ENCODE measurements around the gene TRPV4.

Gene TRPV4

DNA sequence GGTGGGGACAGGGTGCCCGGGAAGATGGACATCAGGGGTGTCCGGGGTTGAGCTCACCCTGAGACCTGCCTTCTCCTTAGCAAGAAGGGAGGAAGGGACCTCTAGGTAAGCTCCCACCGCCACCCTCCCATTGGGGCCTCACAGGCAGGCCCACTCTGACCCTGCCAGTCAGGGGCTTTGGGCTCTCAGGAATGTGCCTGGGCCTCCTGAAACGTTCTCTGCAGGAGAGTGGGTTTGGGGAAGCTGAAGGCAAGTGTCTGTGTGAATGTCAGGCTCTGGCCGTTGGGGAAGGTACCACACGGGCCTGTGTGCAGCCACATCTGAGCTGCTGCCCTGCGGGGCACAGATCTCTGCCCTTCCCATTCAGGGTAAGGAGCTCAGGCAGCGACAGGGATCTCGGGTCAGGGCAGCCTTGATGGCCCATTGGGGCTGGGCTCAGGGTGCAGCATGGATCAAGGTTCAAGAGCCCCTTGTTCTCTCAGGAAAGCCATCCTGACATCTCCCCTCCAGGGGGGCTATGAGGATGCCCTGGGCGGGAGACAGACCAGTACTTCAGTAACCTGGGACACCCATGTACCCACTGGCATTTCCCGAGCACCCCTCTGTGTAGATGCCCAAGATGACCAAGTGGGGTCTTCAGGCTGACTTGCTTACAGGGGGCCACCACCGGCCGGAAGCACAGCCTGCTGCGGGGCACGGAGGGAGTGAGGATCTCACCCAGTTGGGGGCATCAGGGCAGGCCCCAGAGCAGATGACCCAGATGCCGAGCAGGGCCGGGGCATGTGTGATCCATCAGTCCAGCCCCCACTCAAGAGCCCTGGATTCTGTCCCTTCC lies 89.9 kb downstream of the TRPV4 start:
- no peaks in the 10 kb centered on the region for H3K9me3 ChIP-seq (ENCODE audit: insufficient read depth, low read length, severe bottlenecking)
- H3K9ac ChIP-seq (ENCODE audit: low read depth, low read length): no peak overlapping the region
- no peaks in the 10 kb centered on the region for H3K36me3 ChIP-seq (ENCODE audit: insufficient read depth, low read length)
- no peaks in the 10 kb centered on the region for H3K79me2 ChIP-seq (ENCODE audit: insufficient read depth, low read length)
- TF ChIP-seq EZH2 (IDR thresholded peaks at IDR 0.05; ENCODE audit: borderline replicate concordance, low read depth, low read length, severe bottlenecking): no peak
- TF ChIP-seq CTCF (IDR thresholded peaks at IDR 0.05; ENCODE audit: borderline replicate concordance, extremely low read depth, low read length, poor library complexity, severe bottlenecking): no peak
- no peak overlapping the region for H2AFZ ChIP-seq (ENCODE audit: low read depth, low read length)
- H3K4me3 ChIP-seq (ENCODE audit: low read depth in 1 of 2, low read length in 2 of 2): no peak overlapping the region
- no peak overlapping the region for H3K4me2 ChIP-seq (ENCODE audit: insufficient read depth, low read length)
- H4K20me1 ChIP-seq (ENCODE audit: insufficient read depth, low read length): peaks cover 4% of the 10 kb centered on the region; the same call in 1 of the 2 replicates
- no peak overlapping the region for H3K27ac ChIP-seq (ENCODE audit: low read length)
- ATAC-seq (ENCODE audit: insufficient read depth, low read depth) (no peak), DNase-seq (no peak)
- no peaks in the 10 kb centered on the region for H3K27me3 ChIP-seq (ENCODE audit: insufficient read depth, low read length, poor library complexity)
- no peaks in the 10 kb centered on the region for H3K4me1 ChIP-seq (ENCODE audit: insufficient read depth, low read length)

DNA sequence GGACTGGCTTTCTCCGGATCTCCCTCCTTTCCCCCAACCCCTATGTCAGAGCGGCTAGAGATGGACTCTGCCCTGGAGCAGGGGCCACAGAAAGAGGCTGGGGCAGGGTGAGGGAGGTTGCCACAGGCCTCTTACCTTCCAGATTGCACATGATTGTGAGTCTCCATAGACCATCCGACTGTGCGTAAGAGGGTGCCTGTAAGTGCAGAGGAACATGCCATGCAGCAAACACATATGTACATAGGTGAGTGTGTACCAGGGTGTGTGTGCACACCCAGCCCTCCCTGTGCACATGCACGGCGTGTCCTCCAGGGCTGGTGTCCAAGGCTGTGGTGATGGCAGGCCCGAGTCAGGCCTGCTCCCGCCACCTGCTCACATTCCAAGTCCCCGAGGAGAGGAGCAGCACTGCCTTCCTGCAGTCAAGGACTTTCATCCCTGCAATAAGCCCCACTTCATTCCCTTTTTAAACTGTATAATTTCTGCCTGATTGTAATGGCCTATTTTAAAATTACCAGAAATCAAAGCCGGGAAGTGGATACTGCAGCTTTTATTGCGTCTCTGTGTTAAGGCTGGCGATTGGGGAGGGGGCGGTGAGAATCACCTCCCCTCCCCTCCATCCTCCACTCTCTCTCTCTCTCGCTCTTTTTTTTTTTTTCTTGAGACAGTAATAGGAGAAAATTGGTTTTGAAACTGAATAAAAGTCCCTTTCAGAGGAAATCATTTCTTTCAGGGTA lies 91.1 kb downstream of the TRPV4 start:
- no peak for DNase-seq
- Histone ChIP-seq H3K36me3 (ENCODE audit: insufficient read depth, low read length) (no peaks in the 10 kb centered on the region), H3K4me1 (ENCODE audit: insufficient read depth, low read length) (no peaks in the 10 kb centered on the region), H3K9me3 (ENCODE audit: insufficient read depth, low read length, severe bottlenecking) (no peaks in the 10 kb centered on the region), H3K27me3 (ENCODE audit: insufficient read depth, low read length, poor library complexity) (no peaks in the 10 kb centered on the region), H2AFZ (ENCODE audit: low read depth, low read length) (no peak overlapping the region), H3K4me2 (ENCODE audit: insufficient read depth, low read length) (no peak overlapping the region), H4K20me1 (ENCODE audit: insufficient read depth, low read length) (peaks cover 4% of the 10 kb centered on the region; the same call in 1 of the 2 replicates), H3K27ac (ENCODE audit: low read length) (no peak overlapping the region), H3K4me3 (ENCODE audit: low read depth in 1 of 2, low read length in 2 of 2) (no peak overlapping the region), H3K79me2 (ENCODE audit: insufficient read depth, low read length) (no peaks in the 10 kb centered on the region), H3K9ac (ENCODE audit: low read depth, low read length) (no peak overlapping the region)
- TF ChIP-seq EZH2 (IDR thresholded peaks at IDR 0.05; ENCODE audit: borderline replicate concordance, low read depth, low read length, severe bottlenecking) (no peak), CTCF (IDR thresholded peaks at IDR 0.05; ENCODE audit: borderline replicate concordance, extremely low read depth, low read length, poor library complexity, severe bottlenecking) (no peak)
- no peak for ATAC-seq (ENCODE audit: insufficient read depth, low read depth)

DNA sequence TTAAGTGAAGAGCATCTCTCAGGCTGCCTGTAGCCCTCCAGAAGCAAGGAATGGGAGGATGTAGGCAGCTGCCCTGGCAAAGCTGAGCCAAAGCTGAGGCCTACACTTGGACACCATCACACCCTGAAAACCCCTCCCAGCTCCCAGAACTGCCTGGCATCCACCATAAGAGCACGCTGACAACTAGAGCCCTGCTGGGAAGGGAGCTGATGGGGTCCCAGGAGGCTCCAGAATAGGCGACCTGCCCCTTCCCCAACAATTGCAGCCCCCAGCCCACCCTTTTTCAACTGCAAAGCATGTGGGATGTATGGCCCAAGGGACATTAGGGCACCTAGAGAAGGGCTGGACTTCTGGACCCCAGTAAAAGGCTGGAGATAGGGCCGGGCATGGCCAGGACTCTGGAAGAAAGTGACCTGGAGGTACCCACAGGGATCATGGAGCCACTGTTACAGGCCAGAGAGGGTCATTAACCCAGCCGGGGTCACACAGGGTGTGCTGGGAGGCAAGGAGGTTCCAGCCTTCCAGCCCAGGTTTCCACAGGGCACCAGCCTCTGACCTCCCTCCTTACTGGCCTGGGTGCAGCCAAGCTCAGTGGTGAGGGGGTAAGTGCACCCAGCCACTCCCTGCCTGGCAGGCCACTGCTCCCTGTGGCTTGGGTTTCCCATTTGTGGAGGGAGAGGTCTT lies 91.8 kb downstream of the TRPV4 start:
- DNase-seq (no peak), ATAC-seq (ENCODE audit: insufficient read depth, low read depth) (no peak)
- peaks cover 6% of the 10 kb centered on the region; the same call in 1 of the 2 replicates for H4K20me1 ChIP-seq (ENCODE audit: insufficient read depth, low read length)
- no peak overlapping the region for H3K4me3 ChIP-seq (ENCODE audit: low read depth in 1 of 2, low read length in 2 of 2)
- H3K36me3 ChIP-seq (ENCODE audit: insufficient read depth, low read length): no peaks in the 10 kb centered on the region
- H3K27ac ChIP-seq (ENCODE audit: low read length): no peak overlapping the region
- H3K9ac ChIP-seq (ENCODE audit: low read depth, low read length): no peak overlapping the region
- no peaks in the 10 kb centered on the region for H3K9me3 ChIP-seq (ENCODE audit: insufficient read depth, low read length, severe bottlenecking)
- no peak overlapping the region for H2AFZ ChIP-seq (ENCODE audit: low read depth, low read length)
- no peak for TF ChIP-seq EZH2 (IDR thresholded peaks at IDR 0.05; ENCODE audit: borderline replicate concordance, low read depth, low read length, severe bottlenecking)
- no peak for TF ChIP-seq CTCF (IDR thresholded peaks at IDR 0.05; ENCODE audit: borderline replicate concordance, extremely low read depth, low read length, poor library complexity, severe bottlenecking)
- H3K79me2 ChIP-seq (ENCODE audit: insufficient read depth, low read length): no peaks in the 10 kb centered on the region
- H3K4me1 ChIP-seq (ENCODE audit: insufficient read depth, low read length): no peaks in the 10 kb centered on the region
- H3K27me3 ChIP-seq (ENCODE audit: insufficient read depth, low read length, poor library complexity): no peaks in the 10 kb centered on the region
- no peak overlapping the region for H3K4me2 ChIP-seq (ENCODE audit: insufficient read depth, low read length)

All from DND-41 (cell line).